EL (cell line): ENCODE results near the gene PDE6C.

Experiments used
- DNase-seq: peaks from one replicate; pipeline ENCODE4 v3.0.0-alpha.2; 2016

The PDE6C gene

GRCh38 chr10:93612311-93612710, at the start of gene PDE6C:
Gene PDE6C, plus strand, starts transcription at chr10:93612537. Its CDS starts 189 bp downstream, at chr10:93612726.
- DNase-seq = no peak

GRCh38 chr10:93565446-93565845, 46.9 kb upstream of the PDE6C start:
- no peak for DNase-seq

GRCh38 chr10:93566435-93567276, 45.7 kb upstream of the PDE6C start, which contains the start of gene FFAR4:
Gene FFAR4, plus strand, starts transcription at chr10:93566665. Its CDS starts 56 bp downstream, at chr10:93566721.
- DNase-seq = peak; percentile 53

- no peak for DNase-seq
These were observed 44.8 kb upstream of the PDE6C start for GRCh38 chr10:93567277-93568104.

- DNase-seq = no peak
These were observed 44.3 kb upstream of the PDE6C start for GRCh38 chr10:93568105-93568390.

GRCh38 chr10:93570383-93570782, 42.0 kb upstream of the PDE6C start:
- no peak for DNase-seq

- DNase-seq = no peak
These were observed 39.7 kb upstream of the PDE6C start for GRCh38 chr10:93572606-93573005.

- no peak for DNase-seq
These were observed 39.1 kb upstream of the PDE6C start for GRCh38 chr10:93573051-93573909.

GRCh38 chr10:93573924-93574323, 38.4 kb upstream of the PDE6C start:
- no peak for DNase-seq

GRCh38 chr10:93576888-93577287, 35.4 kb upstream of the PDE6C start:
- no peak for DNase-seq

- no peak for DNase-seq
These were observed 34.8 kb upstream of the PDE6C start for GRCh38 chr10:93577565-93577964.

- no peak for DNase-seq
These were observed 33.2 kb upstream of the PDE6C start for GRCh38 chr10:93579089-93579488.

- no peak for DNase-seq
These were observed 32.2 kb upstream of the PDE6C start for GRCh38 chr10:93579985-93580711.

GRCh38 chr10:93580828-93581227, 31.5 kb upstream of the PDE6C start:
- peak; percentile 31 for DNase-seq

- no peak for DNase-seq
These were observed 27.9 kb upstream of the PDE6C start for GRCh38 chr10:93584445-93584844.

GRCh38 chr10:93589648-93590562, 22.4 kb upstream of the PDE6C start:
- no peak for DNase-seq

GRCh38 chr10:93590638-93591037, 21.7 kb upstream of the PDE6C start:
- DNase-seq = no peak

- DNase-seq = no peak
These were observed 21.1 kb upstream of the PDE6C start for GRCh38 chr10:93591065-93591808.

- no peak for DNase-seq
These were observed 19.1 kb upstream of the PDE6C start for GRCh38 chr10:93593254-93593653.

GRCh38 chr10:93593749-93594148, 18.6 kb upstream of the PDE6C start:
- no peak for DNase-seq

- DNase-seq = no peak
These were observed 17.8 kb upstream of the PDE6C start for GRCh38 chr10:93594518-93594917.
